Measurements from ENCODE around the gene HFE.
"Not testable (repeated sequence)": the region's sequence is repeated elsewhere in the genome, so short reads cannot be mapped to it uniquely, and the experiment has no call there.

Gene HFE

GRCh38 chr6:26045065-26045927, 41.9 kb upstream of the HFE start:
- TF ChIP-seq GLIS3 (CRISPR knock-in tag; IDR thresholded peaks at IDR 0.05) (0 out of 2 replicates have a peak, but pooled peaks have one; percentile 16), ZNF70 (CRISPR knock-in tag; IDR thresholded peaks at IDR 0.05) (no peak), TOX (CRISPR knock-in tag; IDR thresholded peaks at IDR 0.05; ENCODE audit: borderline replicate concordance) (no peak), CSRNP3 (CRISPR knock-in tag; IDR thresholded peaks at IDR 0.05) (no peak)
- ATAC-seq: peak; percentile 76

- no peak for ATAC-seq
- TF ChIP-seq ISL1 (CRISPR knock-in tag; IDR thresholded peaks at IDR 0.05): no peak
- no peak for TF ChIP-seq PPARA (CRISPR knock-in tag; IDR thresholded peaks at IDR 0.05; ENCODE audit: borderline replicate concordance)
- TF ChIP-seq TOX (CRISPR knock-in tag; IDR thresholded peaks at IDR 0.05; ENCODE audit: borderline replicate concordance): no peak
- no peak for TF ChIP-seq ZFP30 (CRISPR knock-in tag; IDR thresholded peaks at IDR 0.05)
- no peak for TF ChIP-seq TSHZ2 (CRISPR knock-in tag; IDR thresholded peaks at IDR 0.05)
Observed at GRCh38 chr6:26045928-26046368, 41.3 kb upstream of the HFE start.

- not testable (repeated sequence) for ATAC-seq
Observed at GRCh38 chr6:26047329-26047728, 39.9 kb upstream of the HFE start.

- no peak for ATAC-seq
- no peak for TF ChIP-seq TOX (CRISPR knock-in tag; IDR thresholded peaks at IDR 0.05; ENCODE audit: borderline replicate concordance)
- no peak for TF ChIP-seq ESRRG (CRISPR knock-in tag; IDR thresholded peaks at IDR 0.05)
- no peak for TF ChIP-seq CSDC2 (CRISPR knock-in tag; IDR thresholded peaks at IDR 0.05)
- TF ChIP-seq ZFP3 (CRISPR knock-in tag; IDR thresholded peaks at IDR 0.05): no peak
Observed at GRCh38 chr6:26048590-26048989, 38.6 kb upstream of the HFE start.

GRCh38 chr6:26051665-26052310, 35.4 kb upstream of the HFE start:
- ATAC-seq: no peak

More at GRCh38 chr6:26051665-26052310, 35.4 kb upstream of the HFE start:
- TF ChIP-seq ZC3H10 (CRISPR knock-in tag; IDR thresholded peaks at IDR 0.05): no peak
- no peak for TF ChIP-seq GLIS3 (CRISPR knock-in tag; IDR thresholded peaks at IDR 0.05)
- no peak for TF ChIP-seq ZFP30 (CRISPR knock-in tag; IDR thresholded peaks at IDR 0.05)
- no peak for TF ChIP-seq CSDC2 (CRISPR knock-in tag; IDR thresholded peaks at IDR 0.05)
- no peak for TF ChIP-seq ZFP3 (CRISPR knock-in tag; IDR thresholded peaks at IDR 0.05)
- TF ChIP-seq PATZ1 (CRISPR knock-in tag; IDR thresholded peaks at IDR 0.05; ENCODE audit: borderline replicate concordance): no peak
- TF ChIP-seq CSRNP3 (CRISPR knock-in tag; IDR thresholded peaks at IDR 0.05): no peak
- no peak for TF ChIP-seq ZNF565 (CRISPR knock-in tag; conservative IDR thresholded peaks at IDR 0.05; ENCODE audit: low read depth)
- no peak for TF ChIP-seq RARB (CRISPR knock-in tag; IDR thresholded peaks at IDR 0.05)
- no peak for TF ChIP-seq TSHZ2 (CRISPR knock-in tag; IDR thresholded peaks at IDR 0.05)
- TF ChIP-seq ESRRG (CRISPR knock-in tag; IDR thresholded peaks at IDR 0.05): no peak
- no peak for TF ChIP-seq BACH2 (CRISPR knock-in tag; IDR thresholded peaks at IDR 0.05; ENCODE audit: borderline replicate concordance)
- TF ChIP-seq OSR1 (CRISPR knock-in tag; IDR thresholded peaks at IDR 0.05): no peak
- no peak for TF ChIP-seq TCF4 (CRISPR knock-in tag; IDR thresholded peaks at IDR 0.05; ENCODE audit: borderline replicate concordance)
- no peak for TF ChIP-seq ISL1 (CRISPR knock-in tag; IDR thresholded peaks at IDR 0.05)
- TF ChIP-seq PPARA (CRISPR knock-in tag; IDR thresholded peaks at IDR 0.05; ENCODE audit: borderline replicate concordance): no peak
